GM19035 (cell line): Measurements from ENCODE around the gene KIF26B.

Experiments
- ATAC-seq: cut with Tn5 transposase; IDR thresholded peaks from one replicate; pipeline ENCODE4 v1.9.1; 2021; ENCODE audit not compliant: unreplicated experiment

Gene KIF26B

DNA sequence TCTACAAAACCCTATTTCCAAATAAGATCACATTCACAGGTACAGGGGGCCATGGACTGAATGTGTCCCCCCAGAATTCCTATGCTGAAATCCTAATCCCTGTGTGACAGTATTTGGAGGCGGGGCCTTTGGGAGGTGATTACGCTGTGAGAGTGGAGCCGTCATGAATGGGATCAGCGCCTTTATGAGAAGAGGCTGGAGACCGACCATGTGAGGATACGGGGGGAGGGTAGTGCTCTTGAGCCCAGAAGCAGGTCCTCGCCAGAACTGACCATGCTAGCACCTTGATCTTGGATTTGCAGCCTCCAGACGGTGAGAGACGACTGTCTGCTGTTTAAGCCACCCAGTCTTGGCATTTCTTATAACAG lies 23.8 kb upstream of the KIF26B start:
- no peak for ATAC-seq

DNA sequence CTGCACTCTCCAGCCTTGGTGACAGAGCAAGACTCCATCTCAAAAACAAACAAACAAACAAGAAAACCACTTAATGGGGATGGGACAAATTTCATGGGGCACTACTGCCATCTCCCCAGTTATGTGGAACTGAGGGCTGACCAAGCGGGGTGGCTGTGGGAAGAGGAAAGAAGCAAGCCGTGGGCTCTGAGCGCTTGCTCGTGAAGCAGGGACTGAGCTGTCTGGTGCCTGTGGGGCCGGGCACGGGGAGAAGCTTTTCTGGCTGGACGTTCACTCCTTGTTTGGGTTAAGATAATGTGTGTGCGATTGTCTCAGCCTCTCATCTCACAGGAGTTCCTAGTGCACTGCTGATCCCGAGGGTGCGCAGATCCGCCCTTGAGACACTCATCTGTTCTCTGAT lies 22.0 kb upstream of the KIF26B start:
- ATAC-seq, result no peak

DNA sequence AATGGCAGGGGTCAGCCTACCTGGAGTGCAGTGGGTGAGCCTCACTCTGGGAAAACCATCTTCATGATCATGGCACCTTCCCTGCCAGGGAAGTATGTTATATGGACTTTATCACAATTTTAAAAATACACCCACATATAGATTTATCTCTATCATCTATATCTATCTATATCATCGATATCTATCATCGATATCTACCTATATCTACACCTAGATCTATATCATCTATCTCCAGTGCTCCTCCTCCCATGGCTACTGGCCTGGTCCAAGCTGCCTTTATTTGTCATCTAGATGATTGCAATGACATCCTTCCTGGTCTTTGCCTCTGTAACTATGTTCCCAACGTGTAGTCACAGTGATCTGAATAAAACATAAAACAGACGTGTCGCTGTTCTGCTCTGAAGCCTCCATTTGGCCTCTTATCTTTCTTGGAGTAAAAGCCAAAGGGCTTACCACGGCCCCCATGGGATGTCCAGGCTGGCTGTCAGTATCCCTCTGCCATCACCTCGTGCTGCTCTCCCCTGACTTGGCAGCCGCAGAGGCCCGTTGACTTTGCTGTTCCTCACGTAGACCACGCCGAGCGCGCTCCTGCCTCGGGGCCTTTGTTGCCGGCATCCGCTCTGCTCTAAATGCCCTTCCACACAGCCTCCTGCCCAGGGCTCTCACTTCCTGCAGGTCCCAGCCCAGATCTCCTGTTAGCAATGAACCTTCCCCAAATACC lies 20.6 kb upstream of the KIF26B start:
- ATAC-seq, result no peak

DNA sequence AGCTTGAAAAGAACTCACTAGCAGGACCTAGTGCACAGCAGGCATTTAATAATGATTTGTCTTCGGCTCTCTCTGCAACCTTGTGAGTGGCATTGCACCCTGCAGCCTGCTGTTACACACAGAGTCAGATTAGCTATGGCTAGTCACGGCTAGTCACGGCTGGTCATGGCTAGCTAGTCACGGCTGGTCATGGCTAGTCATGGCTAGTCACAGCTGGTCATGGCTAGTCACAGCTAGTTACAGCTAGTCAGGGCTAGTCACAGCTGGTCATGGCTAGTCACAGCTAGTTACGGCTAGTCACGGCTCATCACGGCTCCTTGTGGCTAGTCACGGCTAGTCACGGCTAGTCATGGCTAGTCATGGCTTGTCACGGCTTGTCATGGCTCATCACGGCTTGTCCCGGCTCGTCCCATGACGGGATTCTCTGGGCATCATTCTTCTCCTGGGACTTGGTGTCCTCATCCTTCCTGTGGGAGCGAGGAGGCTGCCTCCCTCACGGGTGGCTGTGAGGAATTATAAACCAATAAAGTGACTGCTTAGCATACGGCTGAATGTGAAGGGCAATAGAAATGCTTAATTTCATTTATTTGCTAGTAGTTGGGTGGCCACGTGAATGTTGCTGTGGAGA lies 12.5 kb upstream of the KIF26B start:
- ATAC-seq, result no peak

DNA sequence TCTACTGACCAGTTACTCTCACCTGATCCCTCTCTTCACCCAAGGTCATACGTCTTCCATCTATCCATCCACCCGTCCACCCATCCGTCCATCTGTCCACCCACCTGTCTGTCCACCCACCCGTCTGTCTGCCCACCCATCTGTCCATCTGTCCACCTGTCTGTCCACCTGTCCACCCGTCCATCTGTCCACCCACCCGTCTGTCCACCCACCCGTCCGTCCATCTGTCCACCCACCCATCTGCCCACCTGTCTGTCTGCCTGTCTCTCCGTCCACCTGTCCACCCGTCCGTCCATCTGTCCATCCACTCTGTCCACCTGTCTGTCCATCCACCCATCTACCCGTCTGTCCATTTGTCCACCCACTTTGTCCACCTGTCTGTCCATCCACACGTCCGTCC lies 11.8 kb upstream of the KIF26B start:
- no peak for ATAC-seq

DNA sequence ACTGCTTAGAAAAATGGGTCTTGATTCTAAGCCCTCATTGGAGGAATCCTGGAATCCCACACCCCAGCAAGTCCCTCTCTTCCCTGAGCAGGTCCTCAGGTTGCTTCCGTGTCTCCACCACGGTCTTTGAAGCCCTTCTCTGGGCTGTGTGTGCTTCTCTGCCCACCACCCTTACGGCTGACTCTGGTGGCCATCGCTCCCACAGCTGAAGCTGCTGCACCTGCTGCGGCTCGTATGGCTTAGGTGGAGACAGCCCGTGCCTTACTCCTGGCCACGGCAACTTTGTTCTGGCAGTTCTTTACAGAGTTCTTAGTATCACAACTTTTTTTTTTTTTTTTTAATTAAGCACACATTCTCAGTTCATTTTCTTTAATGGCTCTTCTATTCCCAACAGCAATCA lies 10.9 kb upstream of the KIF26B start:
- no peak for ATAC-seq

DNA sequence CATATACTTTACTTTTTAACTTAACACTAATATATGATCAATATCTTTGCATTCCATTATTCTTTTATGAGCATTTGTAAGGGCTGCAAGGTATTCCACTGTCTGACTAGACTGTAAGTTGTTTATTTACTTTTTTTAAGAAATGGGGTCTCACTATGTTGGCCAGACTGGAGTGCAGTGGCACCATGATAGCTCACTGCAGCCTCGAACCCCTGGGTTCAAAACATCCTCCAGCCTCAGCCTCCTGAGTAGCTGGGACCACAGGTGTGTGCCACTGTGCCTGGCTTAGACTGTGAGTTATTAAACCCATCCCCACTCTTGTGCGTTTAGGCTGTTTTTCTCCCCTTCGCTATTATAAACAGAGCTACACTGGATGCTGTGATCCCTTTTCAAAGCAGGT lies 6.7 kb upstream of the KIF26B start:
- no peak for ATAC-seq

DNA sequence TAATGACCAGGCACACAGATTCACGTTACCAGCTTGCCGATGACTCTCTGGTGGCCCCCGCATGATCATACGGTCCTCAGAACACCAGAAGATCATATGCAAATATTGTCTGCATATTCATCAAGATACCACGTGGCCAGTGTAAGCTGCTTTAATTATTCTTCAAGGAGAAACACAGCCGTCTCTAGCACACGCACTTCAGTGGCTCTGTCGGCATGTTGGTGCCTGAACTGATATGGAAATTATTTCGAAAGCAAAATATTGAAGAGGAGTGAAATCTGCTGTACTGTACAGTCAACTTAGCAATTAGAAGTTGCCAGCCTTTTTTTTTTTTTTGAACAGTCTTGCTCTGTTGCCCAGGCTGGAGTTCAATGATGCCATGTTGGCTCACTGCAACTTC lies 5.9 kb upstream of the KIF26B start:
- no peak for ATAC-seq

DNA sequence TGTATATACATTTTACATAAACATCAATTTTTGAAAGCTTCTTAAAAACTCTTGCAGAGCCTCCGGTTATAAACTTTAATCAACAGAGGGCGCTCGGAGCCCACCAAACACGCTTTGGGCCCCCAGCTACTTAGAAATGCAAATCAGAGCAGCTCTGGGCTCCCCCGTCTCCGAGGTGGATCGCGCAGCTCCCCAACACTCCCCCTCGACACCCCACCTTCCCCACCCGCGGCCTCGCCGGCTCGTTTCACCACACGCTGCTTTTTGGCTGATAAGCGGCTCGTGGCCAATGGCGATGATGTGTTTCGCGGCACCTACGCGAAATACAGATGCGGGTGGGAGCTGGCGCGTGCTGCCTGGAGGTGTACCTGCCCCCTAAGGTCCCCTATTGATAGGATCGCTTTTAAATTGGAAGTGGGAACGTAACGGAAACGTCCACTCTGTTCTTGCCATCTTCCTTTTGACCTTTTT lies 1.7 kb upstream of the KIF26B start:
- no peak for ATAC-seq

DNA sequence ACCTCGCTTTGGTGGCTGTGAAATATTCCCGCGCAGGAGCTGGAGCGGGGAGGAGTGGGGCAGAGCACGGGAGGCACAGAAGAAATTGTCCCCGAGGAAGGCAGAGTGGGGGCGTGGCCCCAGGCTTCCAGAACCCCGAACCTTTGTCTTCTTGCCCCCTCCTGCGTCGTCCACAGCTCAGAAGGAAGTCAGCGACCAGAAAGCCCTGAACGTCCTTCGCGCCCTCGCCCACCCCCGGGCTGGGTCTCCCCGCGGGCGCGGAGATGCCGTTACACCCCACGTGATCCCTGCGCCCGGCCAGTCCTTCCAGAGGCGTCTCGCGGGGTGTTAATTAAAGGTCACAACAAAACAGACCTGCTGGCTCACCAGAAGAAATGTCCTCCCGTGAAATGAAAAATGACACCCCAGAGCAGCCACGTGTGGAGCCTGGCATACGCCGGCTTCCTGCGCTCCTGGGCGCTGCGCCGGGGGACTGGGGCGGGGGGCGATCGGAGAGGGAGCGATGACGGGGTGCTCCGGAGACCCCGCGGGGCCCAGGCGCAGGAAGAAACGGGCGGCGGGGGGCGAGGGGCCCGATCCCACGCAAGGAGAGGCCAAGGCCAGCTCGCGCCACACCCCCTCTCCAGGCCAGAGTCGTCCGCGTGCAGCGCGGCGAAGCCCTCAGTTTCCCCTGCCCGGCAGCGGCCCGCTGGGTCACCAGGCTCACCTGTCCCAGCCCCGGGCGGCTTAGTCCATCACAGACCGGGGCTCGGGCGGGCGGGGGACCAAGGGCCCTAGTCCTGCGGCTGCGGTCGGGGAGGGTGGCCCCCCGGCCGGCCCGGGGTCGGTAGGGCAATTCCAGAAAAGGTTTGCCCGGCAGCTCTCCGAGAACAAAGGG lies 995 bp upstream of the KIF26B start:
- no peak for ATAC-seq

DNA sequence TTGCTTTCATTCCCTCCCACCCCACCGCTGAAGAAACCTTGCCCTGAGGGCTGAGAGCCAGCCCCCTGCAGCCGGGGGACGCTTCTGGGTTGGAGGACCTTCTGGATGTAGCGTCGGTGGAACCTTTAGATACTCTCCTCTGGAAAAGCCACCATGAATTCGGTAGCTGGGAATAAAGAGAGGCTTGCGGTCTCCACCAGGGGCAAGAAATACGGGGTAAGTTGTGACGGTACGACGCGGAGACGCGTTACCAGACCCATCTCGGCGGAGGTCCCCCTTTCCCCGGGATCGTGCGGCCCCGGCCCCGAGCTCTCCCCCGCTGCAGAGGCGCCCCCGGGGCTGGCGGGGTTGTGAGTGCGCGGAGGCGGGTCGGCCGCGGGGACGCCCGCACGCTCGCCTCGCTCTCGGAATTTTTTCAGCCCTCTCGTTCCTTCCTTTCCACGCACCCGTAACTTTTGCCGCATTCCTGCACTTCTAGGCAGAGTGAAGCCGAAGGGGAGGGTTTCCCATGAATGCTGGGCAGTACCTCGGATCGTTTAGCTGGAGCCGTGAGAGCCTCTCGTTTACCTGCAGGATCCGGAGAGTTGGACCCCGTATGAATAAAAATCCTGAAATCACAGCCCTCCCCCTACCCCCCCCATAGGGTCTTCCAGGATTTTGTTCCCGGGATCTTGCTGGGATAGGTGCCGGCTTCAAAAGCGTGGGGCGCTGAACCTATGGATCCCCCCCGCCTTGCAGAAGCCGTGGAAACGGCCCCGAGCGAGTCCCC lies 671 bp downstream of the KIF26B start:
- no peak for ATAC-seq

DNA sequence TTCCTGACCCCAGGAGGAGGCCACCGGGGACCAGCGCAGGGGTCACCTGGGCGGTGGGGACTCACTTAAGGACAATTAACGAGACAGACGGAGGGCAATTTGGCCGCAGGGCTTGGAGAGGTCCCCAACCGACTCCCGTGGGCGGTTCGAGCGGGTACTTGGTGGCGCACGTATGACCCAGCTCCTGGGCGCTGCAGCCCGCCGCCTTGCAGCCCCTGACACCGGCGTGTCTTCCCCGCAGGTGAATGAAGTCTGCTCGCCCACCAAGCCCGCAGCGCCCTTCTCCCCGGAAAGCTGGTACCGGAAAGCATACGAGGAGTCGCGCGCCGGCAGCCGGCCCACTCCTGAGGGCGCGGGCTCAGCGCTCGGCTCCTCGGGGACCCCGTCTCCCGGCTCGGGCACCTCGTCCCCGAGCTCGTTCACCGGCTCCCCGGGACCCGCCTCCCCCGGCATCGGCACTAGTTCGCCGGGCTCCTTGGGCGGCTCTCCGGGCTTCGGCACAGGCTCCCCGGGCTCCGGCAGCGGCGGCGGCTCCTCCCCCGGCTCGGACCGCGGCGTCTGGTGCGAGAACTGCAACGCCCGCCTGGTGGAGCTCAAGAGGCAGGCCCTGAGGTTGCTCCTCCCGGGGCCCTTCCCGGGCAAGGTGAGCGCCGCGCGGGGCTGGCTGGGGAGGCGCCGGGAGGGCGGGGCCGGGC lies 1.4 kb downstream of the KIF26B start:
- peak; percentile 88 for ATAC-seq

DNA sequence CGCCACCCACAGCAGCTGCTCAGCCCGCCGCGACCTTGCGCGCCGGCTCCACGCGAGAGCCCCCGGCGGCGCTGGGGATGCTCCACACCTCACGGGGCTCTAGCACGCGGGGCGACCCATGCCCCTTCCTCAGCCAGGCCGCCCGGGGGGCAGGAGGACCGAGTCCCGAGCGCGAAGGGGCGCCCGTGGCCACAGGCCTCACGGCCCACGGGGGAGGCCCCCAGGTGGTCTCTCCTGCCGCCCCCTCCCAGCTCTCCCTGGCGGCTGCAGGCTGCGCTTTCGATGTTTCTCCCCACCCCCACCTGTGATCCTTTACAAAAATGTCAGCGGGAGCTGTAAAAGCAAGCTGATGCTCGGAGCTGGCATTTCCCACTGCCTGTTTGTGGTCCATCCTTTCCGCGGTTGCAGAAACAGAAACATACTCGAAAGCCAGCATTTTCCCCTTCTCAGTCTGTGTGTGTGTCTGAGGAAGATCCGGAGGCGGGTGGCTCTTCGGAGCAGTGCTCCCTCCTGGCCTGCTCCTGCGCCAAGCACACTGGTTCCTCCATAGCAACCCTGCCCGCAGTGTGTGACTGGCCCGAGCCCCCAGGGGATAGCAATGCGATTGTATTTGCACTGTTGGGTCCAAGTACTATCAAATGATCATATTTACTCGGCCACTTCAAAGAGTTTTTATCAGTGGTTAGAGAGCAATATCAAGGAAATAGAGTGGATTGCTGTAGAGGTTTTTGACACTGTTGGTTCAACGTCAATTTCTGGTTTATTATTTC lies 2.1 kb downstream of the KIF26B start:
- ATAC-seq, result no peak

DNA sequence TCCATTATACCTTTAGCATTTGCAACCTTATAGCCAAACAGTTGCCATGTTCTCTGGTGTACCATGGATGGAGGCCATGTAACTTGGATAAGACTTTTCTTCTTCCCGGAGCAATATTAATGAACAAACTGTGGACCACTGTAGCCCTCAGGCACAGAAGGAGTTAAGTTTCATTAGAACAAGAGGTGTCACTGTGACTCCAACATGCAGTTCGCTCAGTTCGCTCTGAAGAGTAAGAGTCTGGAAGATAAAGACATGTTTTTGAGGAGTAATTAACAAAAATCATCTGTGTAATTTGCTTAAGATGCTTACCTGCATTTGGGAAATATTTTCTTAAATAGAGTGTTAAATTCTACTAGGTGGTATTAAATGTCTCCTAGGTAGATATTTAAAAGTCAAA lies 4.1 kb downstream of the KIF26B start:
- no peak for ATAC-seq

DNA sequence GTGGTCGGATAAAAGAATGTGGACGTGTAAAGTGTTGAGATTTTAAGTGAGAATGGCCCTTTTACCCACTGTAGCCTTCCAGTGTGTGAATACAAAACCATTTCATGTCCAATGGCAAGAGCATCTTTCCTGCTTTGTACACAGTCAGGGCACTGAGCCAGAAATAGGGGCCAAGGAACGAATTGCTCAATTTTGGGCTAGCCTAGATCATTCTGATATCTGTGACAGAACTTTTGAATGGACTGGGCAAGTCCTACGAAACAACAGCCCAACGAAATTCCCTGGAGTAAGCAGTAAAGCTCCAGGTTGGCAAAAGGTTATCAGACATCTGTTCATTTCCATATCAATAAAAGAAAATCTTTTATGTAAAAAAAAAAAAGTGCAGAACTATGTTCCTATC lies 5.5 kb downstream of the KIF26B start:
- ATAC-seq, result no peak

DNA sequence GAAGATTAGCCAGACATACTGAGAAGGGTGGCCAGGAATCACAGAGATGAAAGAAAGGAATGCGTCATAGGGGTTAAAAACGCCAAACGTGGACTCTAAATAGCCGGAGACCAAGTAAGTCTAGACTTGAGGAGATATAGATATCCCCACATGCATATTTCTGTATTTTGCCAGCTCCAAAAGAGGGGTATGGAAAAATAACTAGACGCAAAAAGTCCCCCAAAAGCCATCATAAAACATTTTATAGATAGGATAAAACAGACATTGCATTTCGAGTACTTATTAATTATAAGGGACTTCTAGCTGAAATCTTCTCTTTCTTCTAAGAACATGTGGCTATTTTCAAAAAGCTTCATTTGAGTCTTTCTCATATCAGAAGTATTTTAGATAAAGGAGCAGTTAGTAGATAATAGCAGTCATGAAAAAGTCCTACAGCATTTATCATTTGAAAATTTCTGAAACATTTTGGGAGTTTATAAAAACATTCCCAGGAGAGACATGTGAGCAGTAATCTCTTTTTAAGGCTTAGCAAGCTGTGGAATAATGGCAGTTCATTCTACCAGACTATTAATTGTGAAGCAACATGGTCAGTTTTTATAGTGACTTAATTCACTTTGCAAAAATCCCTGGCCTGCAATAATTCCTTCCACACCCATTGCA lies 6.1 kb downstream of the KIF26B start:
- ATAC-seq, result no peak

DNA sequence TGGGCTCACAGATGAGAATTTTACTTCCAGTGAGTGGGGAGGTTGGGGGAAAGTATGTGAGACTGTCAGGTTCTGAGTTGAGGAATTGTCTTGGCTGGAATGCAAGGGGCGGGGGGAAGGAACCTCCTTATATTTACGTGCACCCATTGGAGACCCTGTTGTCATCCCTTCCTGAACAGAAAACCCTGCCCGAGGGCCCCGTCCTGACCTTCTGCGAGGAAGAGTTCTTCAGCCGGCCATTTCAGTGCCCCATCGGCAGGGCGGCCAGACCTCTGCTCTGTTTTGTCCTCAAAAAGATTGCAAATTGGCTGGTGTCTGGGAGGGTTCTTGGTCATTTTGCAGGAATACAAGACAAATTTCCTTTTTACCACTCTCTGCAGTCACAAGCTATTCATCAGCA lies 7.1 kb downstream of the KIF26B start:
- ATAC-seq, result no peak

DNA sequence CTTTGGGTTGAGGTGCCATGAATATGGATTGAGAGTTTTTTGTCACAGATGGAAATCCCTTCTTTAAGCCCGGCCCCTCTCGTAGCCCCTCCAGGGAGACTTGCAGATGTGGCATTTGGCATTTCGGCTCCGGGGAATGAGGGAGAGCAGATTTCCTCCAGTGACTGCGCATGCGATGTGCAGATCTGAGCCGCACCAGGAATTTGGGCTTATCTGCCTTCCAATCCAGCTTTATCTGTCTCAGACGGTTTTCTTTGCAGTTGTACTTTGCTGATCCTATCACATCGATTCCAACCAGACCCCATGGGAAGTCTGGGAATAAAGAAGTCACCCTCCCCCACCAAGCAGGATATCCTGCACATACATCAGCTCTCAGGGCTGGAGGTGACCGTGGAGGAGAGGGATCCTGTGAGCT lies 11.7 kb downstream of the KIF26B start:
- no peak for ATAC-seq

DNA sequence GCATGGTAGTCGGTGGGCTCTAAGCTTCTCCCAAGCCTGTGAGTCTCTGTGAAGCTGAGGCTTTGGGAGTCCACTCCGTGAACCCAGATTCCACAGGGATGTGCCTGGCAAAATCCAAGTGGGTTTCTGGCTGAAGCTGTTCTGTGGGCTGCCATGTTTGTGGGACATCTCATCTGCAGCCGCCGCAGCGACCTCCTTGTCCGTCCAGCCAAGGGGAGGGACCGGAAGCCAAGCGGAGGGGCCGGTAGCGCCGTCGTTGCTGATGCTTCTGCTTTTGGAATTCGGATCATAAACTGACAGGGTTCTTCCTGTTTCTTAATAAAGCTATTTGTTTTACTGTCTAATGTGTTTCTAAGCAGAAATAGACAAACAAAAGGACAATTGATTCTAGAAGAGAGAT lies 13.3 kb downstream of the KIF26B start:
- ATAC-seq, result no peak
